Measurements from ENCODE around the gene MPST.

Gene MPST

DNA sequence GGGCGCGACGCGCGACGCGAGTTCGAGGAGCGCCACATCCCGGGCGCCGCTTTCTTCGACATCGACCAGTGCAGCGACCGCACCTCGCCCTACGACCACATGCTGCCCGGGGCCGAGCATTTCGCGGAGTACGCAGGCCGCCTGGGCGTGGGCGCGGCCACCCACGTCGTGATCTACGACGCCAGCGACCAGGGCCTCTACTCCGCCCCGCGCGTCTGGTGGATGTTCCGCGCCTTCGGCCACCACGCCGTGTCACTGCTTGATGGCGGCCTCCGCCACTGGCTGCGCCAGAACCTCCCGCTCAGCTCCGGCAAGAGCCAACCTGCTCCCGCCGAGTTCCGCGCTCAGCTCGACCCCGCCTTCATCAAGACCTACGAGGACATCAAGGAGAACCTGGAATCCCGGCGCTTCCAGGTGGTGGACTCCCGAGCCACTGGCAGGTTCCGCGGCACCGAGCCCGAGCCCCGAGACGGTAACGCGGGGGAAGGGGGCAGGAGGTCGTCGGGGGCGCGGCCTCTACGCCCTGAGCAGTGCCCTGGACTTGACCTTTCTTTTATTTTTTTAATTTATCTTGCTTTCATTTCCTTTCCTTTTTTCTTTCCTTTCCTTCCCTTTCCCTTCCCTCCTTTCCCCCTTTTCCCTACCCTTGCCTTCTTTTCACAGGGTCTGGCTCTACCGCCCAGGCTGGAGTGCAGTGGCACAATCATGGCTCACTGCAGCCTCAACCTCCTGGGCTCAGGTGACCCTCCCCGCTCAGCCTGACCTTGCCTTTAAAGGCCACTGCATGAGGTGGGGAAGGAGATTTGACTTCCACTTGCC lies 5.0 kb downstream of the MPST start:
- no peak for DNase-seq

DNA sequence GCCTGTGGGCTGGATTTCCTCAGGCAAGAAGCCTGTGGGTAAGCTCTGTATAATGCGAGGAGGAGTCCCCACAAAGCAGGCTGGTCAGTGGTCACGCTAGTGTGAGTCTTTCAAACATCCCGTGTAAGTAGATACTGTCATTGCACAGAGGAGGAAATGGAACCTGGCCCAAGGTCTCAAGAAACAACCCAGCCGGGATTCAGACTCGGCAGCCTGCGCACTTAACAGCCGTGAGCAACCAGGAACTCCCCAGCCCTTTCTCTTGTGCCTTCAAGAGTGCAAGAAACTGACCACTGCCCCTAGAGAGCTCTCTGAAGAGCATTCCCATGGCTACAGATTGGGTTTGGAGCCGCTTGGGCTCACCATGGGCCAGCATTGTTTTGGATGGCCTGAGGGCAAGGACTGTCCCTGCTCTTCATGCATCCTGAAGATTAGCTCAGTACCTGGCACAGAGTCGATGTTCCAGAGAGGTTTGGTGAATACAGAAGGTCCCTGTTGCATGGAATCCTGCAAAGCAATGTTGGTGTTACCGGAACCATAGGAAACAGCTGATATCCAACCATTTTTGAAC lies 6.0 kb downstream of the MPST start:
- no peak for DNase-seq

GRCh38 chr22:37026325-37026724 lies 6.8 kb downstream of the MPST start:
- no peak for DNase-seq

DNA sequence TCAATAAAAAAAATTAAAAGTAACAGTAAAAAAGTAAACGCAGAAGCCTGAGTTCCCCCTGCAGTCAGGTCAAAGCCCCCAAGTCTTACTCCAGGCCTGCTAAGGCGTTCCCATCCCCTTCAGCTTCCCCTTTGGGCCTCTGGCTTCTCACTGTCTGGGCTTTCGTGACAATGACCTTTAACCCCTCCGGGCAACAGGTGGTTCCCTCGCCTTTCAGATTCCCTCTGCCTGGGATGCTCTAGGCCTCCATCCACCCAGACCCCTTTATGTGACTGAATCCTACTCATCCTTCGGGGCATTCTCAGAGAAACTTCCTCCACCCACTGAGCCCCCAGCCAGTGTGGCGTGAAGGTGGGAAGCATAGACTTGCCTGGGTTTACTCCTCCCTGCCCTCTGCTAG lies 8.0 kb downstream of the MPST start:
- no peak for DNase-seq

DNA sequence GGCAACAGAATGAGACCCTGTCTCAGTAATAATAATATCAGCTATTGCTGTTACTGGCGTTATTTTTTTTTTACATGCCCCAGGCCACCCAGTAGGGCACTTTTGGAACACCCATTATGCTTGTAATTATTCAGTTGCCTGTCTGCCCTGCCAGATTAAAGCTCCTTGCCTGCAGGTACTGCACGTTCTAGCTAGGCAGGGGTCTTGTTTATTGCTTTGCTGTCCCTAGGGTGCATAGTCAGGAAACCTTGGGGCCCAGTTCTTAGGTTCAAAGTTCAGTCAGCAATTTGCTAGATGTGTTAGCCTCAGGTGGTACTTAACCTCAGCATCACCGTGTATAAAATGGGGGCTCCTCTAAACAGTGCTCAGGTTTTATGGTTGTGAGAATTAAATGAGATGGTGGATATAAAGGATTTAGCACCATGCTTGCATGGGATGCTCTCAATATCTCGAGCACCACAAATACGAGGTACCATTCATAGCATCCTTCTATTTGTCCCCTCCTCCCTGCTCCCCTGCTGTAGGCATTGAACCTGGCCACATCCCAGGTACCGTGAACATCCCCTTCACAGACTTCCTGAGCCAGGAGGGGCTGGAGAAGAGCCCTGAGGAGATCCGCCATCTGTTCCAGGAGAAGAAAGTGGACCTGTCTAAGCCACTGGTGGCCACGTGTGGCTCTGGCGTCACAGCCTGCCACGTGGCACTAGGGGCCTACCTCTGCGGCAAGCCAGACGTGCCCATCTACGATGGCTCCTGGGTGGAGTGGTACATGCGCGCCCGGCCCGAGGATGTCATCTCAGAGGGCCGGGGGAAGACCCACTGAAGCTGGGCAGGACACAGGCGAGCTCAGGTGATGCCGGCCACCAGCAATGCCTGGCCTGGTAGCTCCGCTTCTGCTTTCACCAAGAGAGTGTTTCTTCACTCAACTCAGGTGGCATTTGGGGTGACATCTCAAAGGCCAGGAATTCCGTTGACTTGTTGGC lies 9.4 kb downstream of the MPST start:
- DNase-seq, result no peak

- no peak for DNase-seq
These were observed 11.2 kb downstream of the MPST start for GRCh38 chr22:37030560-37031281.

- DNase-seq, result no peak
These were observed 12.6 kb downstream of the MPST start for GRCh38 chr22:37032134-37032534.

GRCh38 chr22:37032535-37033460 lies 13.3 kb downstream of the MPST start:
- no peak for DNase-seq

- no peak for DNase-seq
These were observed 14.3 kb downstream of the MPST start for GRCh38 chr22:37033605-37034430.

DNA sequence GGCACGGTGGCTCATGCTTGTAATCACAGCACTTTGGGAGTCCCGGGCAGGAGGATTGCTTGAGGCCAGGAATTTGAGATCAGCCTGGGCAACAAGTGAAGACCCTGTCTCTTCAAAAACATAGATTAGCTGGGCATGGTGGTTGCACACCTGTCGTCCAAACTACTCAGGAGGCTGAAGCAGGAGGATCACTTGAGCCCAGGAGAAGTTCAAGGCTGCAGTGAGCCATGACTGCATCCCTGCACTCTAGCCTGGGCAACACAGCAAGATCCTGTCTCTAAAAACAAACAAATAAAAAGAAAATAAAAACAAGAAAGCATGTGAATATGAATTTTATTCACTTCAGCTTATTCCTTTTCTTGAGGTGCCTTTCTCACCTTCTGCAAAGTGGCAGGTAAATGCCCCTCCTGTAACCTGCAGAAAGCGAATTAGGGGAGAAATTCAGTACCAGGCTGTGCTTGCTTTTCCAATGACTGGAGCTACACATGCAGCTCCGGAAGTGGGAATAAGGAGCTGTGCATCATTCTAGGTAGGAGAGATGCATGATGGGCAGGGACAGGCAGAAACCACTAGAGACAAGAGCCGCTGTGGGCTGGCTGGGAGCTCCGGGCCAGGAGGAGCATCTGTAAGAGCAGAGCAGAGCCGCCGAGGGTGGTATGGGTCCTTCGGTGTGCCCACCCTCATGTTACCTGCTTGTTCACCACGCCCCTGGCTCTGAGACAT lies 17.3 kb downstream of the MPST start:
- no peak for DNase-seq

DNA sequence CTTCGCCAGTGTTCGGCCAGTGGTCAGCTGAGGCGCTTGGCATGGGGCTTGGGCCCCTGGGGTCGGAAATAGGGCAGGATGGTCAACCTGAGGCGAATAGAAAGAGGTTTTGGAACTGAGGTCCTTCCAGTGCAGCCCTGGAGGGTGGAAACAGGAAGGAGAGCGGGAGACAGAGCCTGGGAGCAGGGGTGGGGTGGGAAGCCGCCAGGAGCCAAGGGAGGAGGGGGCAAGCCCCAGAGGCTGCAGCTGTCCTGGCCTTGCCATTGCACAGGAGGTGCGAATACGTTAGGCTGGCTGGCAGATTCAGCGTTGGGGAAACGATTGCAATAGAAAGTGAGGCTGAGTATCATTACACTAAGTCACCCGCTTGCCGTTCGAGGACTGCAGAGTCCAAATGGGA lies 18.1 kb downstream of the MPST start:
- no peak for DNase-seq

DNA sequence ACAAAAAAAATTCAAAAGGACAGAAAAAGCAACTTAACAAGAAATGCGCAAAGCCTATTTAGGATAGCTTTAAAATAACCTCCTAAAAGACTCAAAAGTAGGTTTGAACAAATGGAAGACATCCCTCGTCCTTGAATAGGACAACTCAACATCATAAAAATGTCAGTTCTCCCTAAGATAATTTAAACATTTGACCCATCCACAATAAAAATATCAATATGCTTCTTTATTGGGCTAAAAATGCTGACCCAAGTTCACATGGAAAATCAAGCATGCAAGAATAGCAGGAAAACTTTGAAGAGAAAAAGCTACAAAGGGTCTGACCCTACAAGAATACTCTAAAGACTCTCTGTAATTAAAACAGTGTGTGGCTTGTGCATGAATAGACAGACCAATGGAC lies 19.9 kb downstream of the MPST start:
- no peak for DNase-seq

GRCh38 chr22:37043209-37043827 lies 23.8 kb downstream of the MPST start:
- no peak for DNase-seq

DNA sequence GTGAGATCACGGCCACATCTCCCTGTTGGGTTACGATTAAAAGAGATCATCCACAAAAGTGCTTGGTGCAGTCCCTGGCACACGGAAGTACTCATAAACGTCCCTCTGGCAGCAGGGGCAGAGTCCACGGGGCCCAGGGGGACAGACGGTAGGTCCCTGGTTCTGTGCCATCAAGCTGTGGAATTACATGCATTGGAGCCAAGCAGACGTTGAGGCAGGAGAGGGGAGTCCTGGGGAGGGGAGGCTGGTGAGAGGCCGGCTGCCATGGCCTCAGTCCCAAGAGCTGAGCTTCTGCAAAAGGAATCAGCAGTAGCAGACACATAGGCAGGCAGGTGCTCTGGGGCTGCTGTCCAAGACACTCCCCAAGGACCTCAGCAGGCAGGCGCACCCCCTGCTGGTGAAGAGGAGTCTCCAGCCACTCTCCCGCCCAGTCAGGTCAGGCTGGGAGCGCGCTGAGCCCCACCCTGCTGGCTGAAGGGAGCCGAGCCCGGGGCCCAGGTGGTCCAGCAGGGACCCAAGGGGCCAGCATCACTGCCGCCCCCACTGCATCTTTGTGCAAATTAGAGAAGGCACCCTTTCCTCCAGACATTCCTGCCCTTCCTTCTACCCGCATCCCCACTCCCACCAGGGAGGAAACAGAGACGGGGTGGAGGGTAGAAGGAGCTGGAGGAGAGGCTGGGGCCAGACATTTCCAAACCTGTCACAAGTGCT lies 24.4 kb downstream of the MPST start:
- peak; percentile 46 for DNase-seq

GRCh38 chr22:37044634-37045625 lies 25.4 kb downstream of the MPST start:
- DNase-seq, result no peak

GRCh38 chr22:37045958-37046357 lies 26.4 kb downstream of the MPST start:
- no peak for DNase-seq

DNA sequence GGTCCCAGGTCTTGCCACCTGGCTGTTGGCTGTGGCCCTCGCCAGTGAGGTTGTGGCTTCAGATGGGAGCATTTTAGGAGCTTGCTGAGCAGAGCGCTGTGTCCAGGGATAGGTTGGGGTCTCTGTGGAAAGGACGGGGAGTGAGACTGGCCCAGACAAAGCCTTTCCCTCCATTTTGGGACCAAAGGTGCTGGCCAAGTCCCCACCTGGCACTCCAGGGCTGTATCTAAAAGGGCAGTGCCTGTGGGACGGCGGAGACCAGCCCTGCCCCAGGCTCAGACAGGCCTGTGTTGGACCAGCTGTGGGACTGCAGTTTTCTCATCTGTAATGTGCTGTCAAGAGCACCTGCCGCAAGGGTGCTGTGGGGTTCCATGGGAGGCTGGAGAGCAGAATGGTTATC lies 27.0 kb downstream of the MPST start:
- no peak for DNase-seq

DNA sequence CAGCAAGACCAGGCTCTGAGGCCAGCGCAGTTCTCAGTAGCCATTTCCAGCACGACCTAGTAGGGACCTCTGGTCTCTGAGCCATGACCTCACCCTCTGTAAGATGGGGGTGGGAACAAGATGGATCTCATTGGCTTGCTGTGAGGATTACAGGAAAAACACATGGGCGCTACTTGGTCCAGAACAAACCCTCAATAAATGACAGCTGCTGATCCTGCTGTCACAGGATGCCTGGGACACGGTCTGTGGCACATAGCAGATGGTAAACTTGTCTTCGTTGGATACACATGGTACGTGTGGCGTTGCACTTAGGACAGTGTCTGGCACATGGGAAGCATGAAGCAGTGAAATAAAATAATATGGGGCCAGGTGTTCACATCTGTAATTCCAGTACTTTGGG lies 27.5 kb downstream of the MPST start:
- DNase-seq, result no peak

Measured in stimulated activated CD4-positive, alpha-beta T cell treated with anti-CD3 and anti-CD28 coated beads, Interleukin-4, amount 100 ng/mL, for 1 hour (primary cell).